HepG2 (cell line): ENCODE measurements around the gene ZFPM1. TPM values are rescaled to one million over a fixed set of nuclear protein-coding genes. Genes with fewer than 3 reads are reported as not detected.
A peak's percentile ranks its signal among the peaks of the same experiment; 100 is the strongest.

Experiments
- AGO1 ChIP-seq: fragments of 200-400 bp; formaldehyde crosslinking; IDR thresholded peaks from 2 replicates; pipeline ENCODE4 v1.6.1; 2017; ENCODE audit warnings: mild to moderate bottlenecking, low read depth, low read length, moderate library complexity; ENCODE audit not compliant: poor library complexity, severe bottlenecking
- ATRX ChIP-seq: sonication (generic); formaldehyde crosslinking; IDR thresholded peaks from 2 replicates; pipeline ENCODE4 v1.4.0; 2020; ENCODE audit warnings: missing genetic modification reagents, borderline replicate concordance
- ETS1 ChIP-seq: sonication (generic); formaldehyde crosslinking; IDR thresholded peaks from 2 replicates; pipeline ENCODE4 v1.4.0; 2020; ENCODE audit warnings: missing genetic modification reagents
- HIVEP1 ChIP-seq: sonication (generic); formaldehyde crosslinking; IDR thresholded peaks from 2 replicates; pipeline ENCODE4 v1.4.0; 2020; ENCODE audit warnings: mild to moderate bottlenecking, missing genetic modification reagents
- HNRNPK ChIP-seq: fragments of 200-400 bp; formaldehyde crosslinking; IDR thresholded peaks from 2 replicates; pipeline ENCODE4 v1.6.1; 2018; ENCODE audit warnings: low read length, low read depth, moderate library complexity, mild to moderate bottlenecking; ENCODE audit not compliant: poor library complexity, severe bottlenecking
- HNRNPLL ChIP-seq: fragments of 200-400 bp; formaldehyde crosslinking; IDR thresholded peaks from 2 replicates; pipeline ENCODE4 v1.6.1; 2017; ENCODE audit warnings: mild to moderate bottlenecking, low read depth, low read length; ENCODE audit not compliant: poor library complexity, severe bottlenecking
- KLF12 ChIP-seq: sonication (generic); formaldehyde crosslinking; IDR thresholded peaks from 2 replicates; pipeline ENCODE4 v1.4.0; 2020; ENCODE audit warnings: missing genetic modification reagents, borderline replicate concordance
- NCOA1 ChIP-seq: sonication (generic); formaldehyde crosslinking; IDR thresholded peaks from 2 replicates; pipeline ENCODE4 v1.9.0; 2021; ENCODE audit warnings: missing genetic modification reagents
- POGK ChIP-seq: sonication (generic); formaldehyde crosslinking; conservative IDR thresholded peaks from 2 replicates; pipeline ENCODE4 v1.8.0; 2022; ENCODE audit warnings: mild to moderate bottlenecking, moderate library complexity, missing genetic modification reagents
- RBFOX2 ChIP-seq: fragments of 200-400 bp; formaldehyde crosslinking; IDR thresholded peaks from 2 replicates; pipeline ENCODE4 v1.6.1; 2017; ENCODE audit warnings: low read depth, mild to moderate bottlenecking, low read length
- ZBTB44 ChIP-seq: sonication (generic); formaldehyde crosslinking; IDR thresholded peaks from 2 replicates; pipeline ENCODE4 v1.4.0; 2020; ENCODE audit warnings: missing genetic modification reagents
- ZNF292 ChIP-seq: sonication (generic); formaldehyde crosslinking; IDR thresholded peaks from 2 replicates; pipeline ENCODE4 v1.8.1; 2022; ENCODE audit warnings: mild to moderate bottlenecking, low read depth, missing genetic modification reagents, borderline replicate concordance
- ZNF33B ChIP-seq: sonication (generic); formaldehyde crosslinking; IDR thresholded peaks from 2 replicates; pipeline ENCODE4 v1.5.1; 2020; ENCODE audit warnings: mild to moderate bottlenecking, missing genetic modification reagents
- ZNF616 ChIP-seq: sonication (generic); formaldehyde crosslinking; IDR thresholded peaks from 2 replicates; pipeline ENCODE4 v1.5.0; 2020; ENCODE audit warnings: low read depth, mild to moderate bottlenecking, missing genetic modification reagents
- ZNF724P ChIP-seq: sonication (generic); formaldehyde crosslinking; IDR thresholded peaks from 2 replicates; pipeline ENCODE4 v1.8.0; 2022; ENCODE audit warnings: missing genetic modification reagents, borderline replicate concordance
- ZNF749 ChIP-seq: sonication (generic); formaldehyde crosslinking; IDR thresholded peaks from 2 replicates; pipeline ENCODE4 v1.8.0; 2022; ENCODE audit warnings: mild to moderate bottlenecking, missing genetic modification reagents, moderate library complexity, borderline replicate concordance
- polyA plus RNA-seq, 8 experiments: library from polyadenylated mRNA; depleted of rRNA in 3 of 8; stranded (reverse) in 7 of 8; unstranded in 1 of 8; fragments of >200 nt; fragmentation: Illumina TruSeq in 4 of 8; extraction: Trizol in 4 of 8; gene quantifications; 2 replicates each; pipeline versions ENCODE4 v1.2.1 to v1.2.3, GENCODE V29; 2011 to 2016; ENCODE audit warnings: low read depth in 4 of 8, missing spikeins in 1 of 8, mixed read lengths in 1 of 8; ENCODE audit not compliant: insufficient read depth in 1 of 8
- total RNA-seq, 5 experiments: library from RNA; depleted of rRNA; stranded (reverse); fragments of >200 nt; fragmentation: Illumina TruSeq; extraction: Trizol; gene quantifications; 2 replicates each; pipeline ENCODE4 v1.2.3, GENCODE V29; 2016; ENCODE audit warnings: low read depth in 1 of 5
- TF ChIP-seq, protein P1 (sequence below): sonication (generic); formaldehyde crosslinking; IDR thresholded peaks from 2 replicates; pipeline ENCODE4 v1.8.0; 2022; ENCODE audit warnings: missing genetic modification reagents, mild to moderate bottlenecking, borderline replicate concordance
- TF ChIP-seq, protein P2 (sequence below): sonication (generic); formaldehyde crosslinking; IDR thresholded peaks from 2 replicates; pipeline ENCODE4 v1.4.0; 2020; ENCODE audit warnings: mild to moderate bottlenecking, missing genetic modification reagents
- TF ChIP-seq, protein P3 (sequence below): sonication (generic); IDR thresholded peaks from 2 replicates; pipeline ENCODE4 v1.6.1; 2016; ENCODE audit warnings: low read depth, borderline replicate concordance

ZFPM1 gene
- total and polyA plus RNA-seq, 2 of the 13 experiments (the other 11 are each of a cell fraction or from before 2014, with no cell fraction given): 1.3 to 3.8 TPM

DNA sequence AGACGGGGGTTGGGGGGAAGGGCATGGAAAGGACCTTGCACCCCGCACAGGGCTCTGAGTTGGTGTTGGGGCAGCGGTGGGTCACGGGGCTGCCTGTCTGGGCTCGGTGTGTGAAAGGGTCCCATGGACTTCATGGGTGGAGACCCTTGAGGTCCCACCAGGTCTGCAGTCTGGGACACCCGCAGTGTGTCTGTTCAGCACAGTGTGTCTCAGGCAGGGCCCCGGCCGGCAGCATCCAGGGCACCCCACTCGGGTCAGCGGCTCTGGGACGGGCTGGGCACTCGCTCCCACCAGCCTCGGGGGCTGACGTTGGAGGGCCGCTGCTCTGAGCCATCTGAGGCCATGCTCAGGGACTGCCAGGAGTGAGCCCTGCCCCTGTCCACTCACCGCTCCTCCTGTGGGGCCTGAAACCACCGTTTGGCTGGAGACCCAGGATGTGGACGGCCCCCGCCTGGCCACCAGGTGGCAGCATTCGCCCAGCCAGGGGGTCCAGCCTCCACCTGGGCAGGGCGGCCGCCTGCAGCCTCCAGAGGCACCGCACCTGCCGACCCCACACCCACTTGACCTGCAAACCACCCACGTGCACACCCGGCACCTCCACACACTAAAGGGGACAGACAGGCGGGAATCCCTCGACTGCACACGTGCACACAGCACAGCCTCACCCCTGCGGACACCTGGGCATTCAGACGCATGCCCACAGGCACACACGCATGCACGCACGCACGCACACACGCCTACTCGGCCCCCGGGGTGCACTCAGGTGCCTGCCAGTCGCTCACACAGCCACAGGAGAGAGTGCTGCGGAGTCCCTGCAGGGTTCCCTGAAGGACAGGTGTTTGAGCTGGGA is 10.1 kb upstream of the ZFPM1 start (continued):
- TF ChIP-seq, protein P1, sequence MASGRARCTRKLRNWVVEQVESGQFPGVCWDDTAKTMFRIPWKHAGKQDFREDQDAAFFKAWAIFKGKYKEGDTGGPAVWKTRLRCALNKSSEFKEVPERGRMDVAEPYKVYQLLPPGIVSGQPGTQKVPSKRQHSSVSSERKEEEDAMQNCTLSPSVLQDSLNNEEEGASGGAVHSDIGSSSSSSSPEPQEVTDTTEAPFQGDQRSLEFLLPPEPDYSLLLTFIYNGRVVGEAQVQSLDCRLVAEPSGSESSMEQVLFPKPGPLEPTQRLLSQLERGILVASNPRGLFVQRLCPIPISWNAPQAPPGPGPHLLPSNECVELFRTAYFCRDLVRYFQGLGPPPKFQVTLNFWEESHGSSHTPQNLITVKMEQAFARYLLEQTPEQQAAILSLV (CRISPR knock-in tag): 0 out of 2 replicates have a peak, but pooled peaks have one; percentile 74
- TF ChIP-seq HIVEP1 (CRISPR knock-in tag) (peak; percentile 78), ATRX (CRISPR knock-in tag) (no peak), ZNF749 (CRISPR knock-in tag) (peak; percentile 75; the same call in 1 of the 2 replicates), ZNF616 (CRISPR knock-in tag) (no peak), ETS1 (CRISPR knock-in tag) (no peak), ZNF33B (CRISPR knock-in tag) (peak; percentile 80), RBFOX2 (no peak), NCOA1 (CRISPR knock-in tag) (0 out of 2 replicates have a peak, but pooled peaks have one; percentile 65), AGO1 (peak; percentile 18), HNRNPLL (peak; percentile 40), ZBTB44 (peak; percentile 35; the same call in 1 of the 2 replicates), HNRNPK (peak; percentile 5), KLF12 (CRISPR knock-in tag) (0 out of 2 replicates have a peak, but pooled peaks have one; percentile 81), POGK (CRISPR knock-in tag) (0 out of 2 replicates have a peak, but pooled peaks have one; percentile 72), ZNF292 (CRISPR knock-in tag) (0 out of 2 replicates have a peak, but pooled peaks have one; percentile 19), ZNF724P (CRISPR knock-in tag) (no peak)
- TF ChIP-seq, protein P2, sequence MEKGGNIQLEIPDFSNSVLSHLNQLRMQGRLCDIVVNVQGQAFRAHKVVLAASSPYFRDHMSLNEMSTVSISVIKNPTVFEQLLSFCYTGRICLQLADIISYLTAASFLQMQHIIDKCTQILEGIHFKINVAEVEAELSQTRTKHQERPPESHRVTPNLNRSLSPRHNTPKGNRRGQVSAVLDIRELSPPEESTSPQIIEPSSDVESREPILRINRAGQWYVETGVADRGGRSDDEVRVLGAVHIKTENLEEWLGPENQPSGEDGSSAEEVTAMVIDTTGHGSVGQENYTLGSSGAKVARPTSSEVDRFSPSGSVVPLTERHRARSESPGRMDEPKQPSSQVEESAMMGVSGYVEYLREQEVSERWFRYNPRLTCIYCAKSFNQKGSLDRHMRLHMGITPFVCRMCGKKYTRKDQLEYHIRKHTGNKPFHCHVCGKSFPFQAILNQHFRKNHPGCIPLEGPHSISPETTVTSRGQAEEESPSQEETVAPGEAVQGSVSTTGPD: peak; percentile 82; the same call in 1 of the 2 replicates
- TF ChIP-seq, protein P3, sequence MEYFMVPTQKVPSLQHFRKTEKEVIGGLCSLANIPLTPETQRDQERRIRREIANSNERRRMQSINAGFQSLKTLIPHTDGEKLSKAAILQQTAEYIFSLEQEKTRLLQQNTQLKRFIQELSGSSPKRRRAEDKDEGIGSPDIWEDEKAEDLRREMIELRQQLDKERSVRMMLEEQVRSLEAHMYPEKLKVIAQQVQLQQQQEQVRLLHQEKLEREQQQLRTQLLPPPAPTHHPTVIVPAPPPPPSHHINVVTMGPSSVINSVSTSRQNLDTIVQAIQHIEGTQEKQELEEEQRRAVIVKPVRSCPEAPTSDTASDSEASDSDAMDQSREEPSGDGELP: peak; percentile 57; the same call in 1 of the 2 replicates
